ENCODE results near the gene NFE2L2.
"Not testable (repeated sequence)": the region's sequence is repeated elsewhere in the genome, so short reads cannot be mapped to it uniquely, and the experiment has no call there.

The NFE2L2 gene

GRCh38 chr2:177204417-177204816 lies 60.1 kb downstream of the NFE2L2 start:
- H3K9ac ChIP-seq (ENCODE audit: low read length), result no peak overlapping the region
- H3K4me3 ChIP-seq (ENCODE audit: low read depth in 1 of 2, low read length in 2 of 2), result no peak overlapping the region
- H3K27ac ChIP-seq (ENCODE audit: low read depth, low read length), result no peak overlapping the region

GRCh38 chr2:177201919-177202346 lies 62.6 kb downstream of the NFE2L2 start:
- Histone ChIP-seq H3K9me3 (ENCODE audit: low read length) (no peaks in the 10 kb centered on the region), H3K27me3 (ENCODE audit: control insufficient read depth in 1 of 2, insufficient read depth in 2 of 2, low read length in 2 of 2) (no peaks in the 10 kb centered on the region), H3K36me3 (ENCODE audit: insufficient read depth, low read length) (no peaks in the 10 kb centered on the region), H3K4me1 (ENCODE audit: insufficient read depth, low read length) (peaks cover 3% of the 10 kb centered on the region), H3K27ac (ENCODE audit: low read depth, low read length) (no peak overlapping the region), H3K4me3 (ENCODE audit: low read depth in 1 of 2, low read length in 2 of 2) (no peak overlapping the region), H3K9ac (ENCODE audit: low read length) (no peak overlapping the region)

More at GRCh38 chr2:177204417-177204816, 60.1 kb downstream of the NFE2L2 start:
- Histone ChIP-seq H3K4me1 (ENCODE audit: insufficient read depth, low read length) (peaks cover 3% of the 10 kb centered on the region), H3K36me3 (ENCODE audit: insufficient read depth, low read length) (no peaks in the 10 kb centered on the region), H3K27me3 (ENCODE audit: control insufficient read depth in 1 of 2, insufficient read depth in 2 of 2, low read length in 2 of 2) (no peaks in the 10 kb centered on the region), H3K9me3 (ENCODE audit: low read length) (no peaks in the 10 kb centered on the region)

GRCh38 chr2:177200419-177200818 lies 64.1 kb downstream of the NFE2L2 start:
- H3K4me3 ChIP-seq (ENCODE audit: low read depth in 1 of 2, low read length in 2 of 2); H3K27ac ChIP-seq (ENCODE audit: low read depth, low read length); H3K27me3 ChIP-seq (ENCODE audit: control insufficient read depth in 1 of 2, insufficient read depth in 2 of 2, low read length in 2 of 2); H3K4me1 ChIP-seq (ENCODE audit: insufficient read depth, low read length); H3K36me3 ChIP-seq (ENCODE audit: insufficient read depth, low read length); H3K9ac ChIP-seq (ENCODE audit: low read length); H3K9me3 ChIP-seq (ENCODE audit: low read length): not testable (repeated sequence)

GRCh38 chr2:177195194-177195593 lies 69.3 kb downstream of the NFE2L2 start:
- H3K36me3 ChIP-seq (ENCODE audit: insufficient read depth, low read length), result no peaks in the 10 kb centered on the region
- H3K27me3 ChIP-seq (ENCODE audit: control insufficient read depth in 1 of 2, insufficient read depth in 2 of 2, low read length in 2 of 2), result no peaks in the 10 kb centered on the region
- no peaks in the 10 kb centered on the region for H3K4me1 ChIP-seq (ENCODE audit: insufficient read depth, low read length)

GRCh38 chr2:177193240-177193639 lies 71.3 kb downstream of the NFE2L2 start:
- Histone ChIP-seq H3K27me3 (ENCODE audit: control insufficient read depth in 1 of 2, insufficient read depth in 2 of 2, low read length in 2 of 2) (no peaks in the 10 kb centered on the region), H3K9ac (ENCODE audit: low read length) (no peak overlapping the region), H3K9me3 (ENCODE audit: low read length) (no peaks in the 10 kb centered on the region), H3K36me3 (ENCODE audit: insufficient read depth, low read length) (no peaks in the 10 kb centered on the region), H3K4me1 (ENCODE audit: insufficient read depth, low read length) (no peaks in the 10 kb centered on the region), H3K27ac (ENCODE audit: low read depth, low read length) (no peak overlapping the region), H3K4me3 (ENCODE audit: low read depth in 1 of 2, low read length in 2 of 2) (no peak overlapping the region)

More at GRCh38 chr2:177195194-177195593, 69.3 kb downstream of the NFE2L2 start:
- Histone ChIP-seq H3K4me3 (ENCODE audit: low read depth in 1 of 2, low read length in 2 of 2) (no peak overlapping the region), H3K27ac (ENCODE audit: low read depth, low read length) (no peak overlapping the region), H3K9me3 (ENCODE audit: low read length) (no peaks in the 10 kb centered on the region), H3K9ac (ENCODE audit: low read length) (no peak overlapping the region)

DNA sequence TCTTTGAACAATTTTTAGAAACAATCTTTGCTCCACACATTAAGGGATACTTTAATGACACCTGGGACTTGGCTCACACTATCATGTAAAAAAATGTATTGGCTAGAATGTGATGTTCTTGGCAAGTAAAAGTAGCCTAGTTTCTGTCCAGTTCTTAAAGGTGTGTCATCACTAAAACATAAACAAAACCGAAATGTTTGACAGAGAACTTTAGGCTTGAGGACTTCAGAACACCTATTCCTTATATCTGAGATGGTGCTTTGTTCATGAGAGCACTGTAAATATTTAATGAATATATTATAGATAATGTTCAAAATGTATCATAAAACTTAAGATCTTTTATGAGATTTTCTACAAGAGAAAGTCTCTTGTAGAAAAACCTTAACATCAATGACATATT lies 71.7 kb downstream of the NFE2L2 start:
- Histone ChIP-seq H3K36me3 (ENCODE audit: insufficient read depth, low read length) (no peaks in the 10 kb centered on the region), H3K4me3 (ENCODE audit: low read depth in 1 of 2, low read length in 2 of 2) (no peak overlapping the region), H3K9ac (ENCODE audit: low read length) (no peak overlapping the region), H3K9me3 (ENCODE audit: low read length) (no peaks in the 10 kb centered on the region), H3K4me1 (ENCODE audit: insufficient read depth, low read length) (no peaks in the 10 kb centered on the region), H3K27ac (ENCODE audit: low read depth, low read length) (no peak overlapping the region), H3K27me3 (ENCODE audit: control insufficient read depth in 1 of 2, insufficient read depth in 2 of 2, low read length in 2 of 2) (no peaks in the 10 kb centered on the region)

- Histone ChIP-seq H3K9me3 (ENCODE audit: low read length) (no peaks in the 10 kb centered on the region), H3K27ac (ENCODE audit: low read depth, low read length) (no peak overlapping the region), H3K36me3 (ENCODE audit: insufficient read depth, low read length) (no peaks in the 10 kb centered on the region), H3K4me1 (ENCODE audit: insufficient read depth, low read length) (no peaks in the 10 kb centered on the region), H3K4me3 (ENCODE audit: low read depth in 1 of 2, low read length in 2 of 2) (no peak overlapping the region), H3K9ac (ENCODE audit: low read length) (no peak overlapping the region), H3K27me3 (ENCODE audit: control insufficient read depth in 1 of 2, insufficient read depth in 2 of 2, low read length in 2 of 2) (no peaks in the 10 kb centered on the region)
Observed at GRCh38 chr2:177190941-177191340, 73.6 kb downstream of the NFE2L2 start.

DNA sequence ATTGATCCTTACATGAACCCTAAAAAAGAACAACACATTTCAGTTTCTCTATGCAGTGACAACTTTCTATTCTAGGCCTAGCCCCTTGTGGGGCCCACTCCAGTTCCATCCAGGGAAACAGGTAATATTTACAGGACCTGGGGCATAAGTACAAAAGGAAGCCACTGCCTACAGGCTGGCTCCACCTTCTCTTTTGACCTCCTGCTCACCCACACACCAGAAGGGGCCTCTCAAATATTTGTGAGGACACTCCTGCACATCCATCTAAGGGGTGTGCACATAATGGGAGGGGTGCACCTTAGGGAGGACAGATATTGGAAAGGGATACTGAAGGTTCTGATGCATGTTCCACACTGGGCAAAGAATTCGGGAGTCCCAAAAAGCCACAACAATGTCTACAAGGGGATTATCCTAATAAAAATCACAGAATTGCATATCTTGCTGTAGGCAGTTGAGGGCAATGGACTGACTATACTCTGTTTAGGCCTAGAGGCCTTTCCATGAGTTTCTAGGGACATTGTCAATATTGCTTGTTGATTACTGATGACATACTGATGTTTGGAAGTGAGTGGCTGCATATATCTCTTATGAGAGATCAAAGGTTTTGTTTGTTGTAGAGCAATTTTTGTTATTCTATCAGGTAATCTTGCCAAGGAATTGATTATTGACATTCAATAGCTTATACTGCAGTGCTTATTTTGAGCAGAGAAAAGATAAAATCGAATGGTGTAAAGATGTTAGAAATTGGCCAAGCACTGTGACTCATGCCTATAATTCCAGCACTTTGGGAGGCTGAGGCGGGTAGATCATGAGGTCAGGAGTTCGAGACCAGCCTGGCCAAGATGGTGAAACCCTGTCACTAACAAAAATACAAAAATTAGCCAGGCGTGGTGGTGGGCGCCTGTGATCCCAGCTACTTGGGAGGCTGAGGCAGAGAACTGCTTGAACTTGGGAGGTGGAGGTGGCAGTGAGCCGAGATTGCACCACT lies 75.8 kb downstream of the NFE2L2 start:
- H3K27ac ChIP-seq (ENCODE audit: low read depth, low read length), result no peak overlapping the region
- H3K4me1 ChIP-seq (ENCODE audit: insufficient read depth, low read length), result no peaks in the 10 kb centered on the region
- H3K9me3 ChIP-seq (ENCODE audit: low read length), result no peaks in the 10 kb centered on the region
- H3K9ac ChIP-seq (ENCODE audit: low read length), result no peak overlapping the region
- no peaks in the 10 kb centered on the region for H3K36me3 ChIP-seq (ENCODE audit: insufficient read depth, low read length)
- H3K27me3 ChIP-seq (ENCODE audit: control insufficient read depth in 1 of 2, insufficient read depth in 2 of 2, low read length in 2 of 2), result no peaks in the 10 kb centered on the region
- no peak overlapping the region for H3K4me3 ChIP-seq (ENCODE audit: low read depth in 1 of 2, low read length in 2 of 2)

GRCh38 chr2:177187631-177188312 lies 76.8 kb downstream of the NFE2L2 start:
- H3K27ac ChIP-seq (ENCODE audit: low read depth, low read length), result no peak overlapping the region

GRCh38 chr2:177186038-177186437 lies 78.5 kb downstream of the NFE2L2 start:
- not testable (repeated sequence) for H3K36me3 ChIP-seq (ENCODE audit: insufficient read depth, low read length); H3K27ac ChIP-seq (ENCODE audit: low read depth, low read length); H3K27me3 ChIP-seq (ENCODE audit: control insufficient read depth in 1 of 2, insufficient read depth in 2 of 2, low read length in 2 of 2); H3K4me3 ChIP-seq (ENCODE audit: low read depth in 1 of 2, low read length in 2 of 2); H3K9ac ChIP-seq (ENCODE audit: low read length); H3K4me1 ChIP-seq (ENCODE audit: insufficient read depth, low read length); H3K9me3 ChIP-seq (ENCODE audit: low read length)

More at GRCh38 chr2:177187631-177188312, 76.8 kb downstream of the NFE2L2 start:
- H3K4me3 ChIP-seq (ENCODE audit: low read depth in 1 of 2, low read length in 2 of 2), result no peak overlapping the region
- no peaks in the 10 kb centered on the region for H3K27me3 ChIP-seq (ENCODE audit: control insufficient read depth in 1 of 2, insufficient read depth in 2 of 2, low read length in 2 of 2)
- H3K9me3 ChIP-seq (ENCODE audit: low read length), result no peaks in the 10 kb centered on the region
- no peak overlapping the region for H3K9ac ChIP-seq (ENCODE audit: low read length)
- no peaks in the 10 kb centered on the region for H3K36me3 ChIP-seq (ENCODE audit: insufficient read depth, low read length)
- H3K4me1 ChIP-seq (ENCODE audit: insufficient read depth, low read length), result no peaks in the 10 kb centered on the region

GRCh38 chr2:177184606-177185005 lies 79.9 kb downstream of the NFE2L2 start:
- Histone ChIP-seq H3K4me3 (ENCODE audit: low read depth in 1 of 2, low read length in 2 of 2) (no peak overlapping the region), H3K36me3 (ENCODE audit: insufficient read depth, low read length) (no peaks in the 10 kb centered on the region), H3K9ac (ENCODE audit: low read length) (no peak overlapping the region), H3K27me3 (ENCODE audit: control insufficient read depth in 1 of 2, insufficient read depth in 2 of 2, low read length in 2 of 2) (no peaks in the 10 kb centered on the region), H3K27ac (ENCODE audit: low read depth, low read length) (no peak overlapping the region), H3K4me1 (ENCODE audit: insufficient read depth, low read length) (no peaks in the 10 kb centered on the region), H3K9me3 (ENCODE audit: low read length) (no peaks in the 10 kb centered on the region)

Measured in muscle layer of colon (tissue), 2 donors.